ENCODE data around the gene SNRPB2. TPM values are rescaled to one million over a fixed set of nuclear protein-coding genes. Genes with fewer than 3 reads are reported as not detected.

SNRPB2 gene
- total RNA-seq, 1 donor from 2014 or later: 67.2 TPM

DNA sequence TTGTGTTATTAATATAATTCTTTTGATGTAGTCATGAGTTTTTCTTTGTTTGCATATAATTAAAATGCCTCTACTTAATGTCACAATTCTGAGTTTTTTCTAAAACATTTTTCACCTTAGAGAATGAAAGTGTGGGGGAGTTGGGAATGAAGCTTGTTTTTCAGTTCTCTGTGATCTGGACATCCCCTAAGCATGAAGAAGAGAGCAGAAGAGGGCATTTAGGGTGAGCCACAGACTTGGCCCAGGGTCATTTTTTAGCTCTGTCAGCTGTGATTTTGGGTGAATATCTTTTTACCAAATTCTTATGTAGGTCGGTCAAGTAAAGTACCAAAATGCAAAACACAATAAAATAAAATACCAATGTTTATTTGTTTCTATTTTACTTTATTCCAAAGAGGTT is 22.3 kb downstream of the SNRPB2 start:
- DNase-seq (ENCODE audit: low spot score, unreplicated experiment): no peak
- Mint-ChIP-seq H3K27me3 (peaks cover 3% of the 10 kb centered on the region), H3K27ac (no peak overlapping the region), H3K36me3 (ENCODE audit: insufficient read depth) (no peaks in the 10 kb centered on the region), H3K9me3 (ENCODE audit: low read depth) (peaks cover 9% of the 10 kb centered on the region), H3K4me1 (ENCODE audit: low read depth) (no peaks in the 10 kb centered on the region), H3K4me3 (ENCODE audit: low read depth) (no peak overlapping the region)
- TF ChIP-seq, protein P1, sequence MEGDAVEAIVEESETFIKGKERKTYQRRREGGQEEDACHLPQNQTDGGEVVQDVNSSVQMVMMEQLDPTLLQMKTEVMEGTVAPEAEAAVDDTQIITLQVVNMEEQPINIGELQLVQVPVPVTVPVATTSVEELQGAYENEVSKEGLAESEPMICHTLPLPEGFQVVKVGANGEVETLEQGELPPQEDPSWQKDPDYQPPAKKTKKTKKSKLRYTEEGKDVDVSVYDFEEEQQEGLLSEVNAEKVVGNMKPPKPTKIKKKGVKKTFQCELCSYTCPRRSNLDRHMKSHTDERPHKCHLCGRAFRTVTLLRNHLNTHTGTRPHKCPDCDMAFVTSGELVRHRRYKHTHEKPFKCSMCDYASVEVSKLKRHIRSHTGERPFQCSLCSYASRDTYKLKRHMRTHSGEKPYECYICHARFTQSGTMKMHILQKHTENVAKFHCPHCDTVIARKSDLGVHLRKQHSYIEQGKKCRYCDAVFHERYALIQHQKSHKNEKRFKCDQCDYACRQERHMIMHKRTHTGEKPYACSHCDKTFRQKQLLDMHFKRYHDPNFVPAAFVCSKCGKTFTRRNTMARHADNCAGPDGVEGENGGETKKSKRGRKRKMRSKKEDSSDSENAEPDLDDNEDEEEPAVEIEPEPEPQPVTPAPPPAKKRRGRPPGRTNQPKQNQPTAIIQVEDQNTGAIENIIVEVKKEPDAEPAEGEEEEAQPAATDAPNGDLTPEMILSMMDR (IDR thresholded peaks at IDR 0.05; ENCODE audit: unreplicated experiment): no peak

DNA sequence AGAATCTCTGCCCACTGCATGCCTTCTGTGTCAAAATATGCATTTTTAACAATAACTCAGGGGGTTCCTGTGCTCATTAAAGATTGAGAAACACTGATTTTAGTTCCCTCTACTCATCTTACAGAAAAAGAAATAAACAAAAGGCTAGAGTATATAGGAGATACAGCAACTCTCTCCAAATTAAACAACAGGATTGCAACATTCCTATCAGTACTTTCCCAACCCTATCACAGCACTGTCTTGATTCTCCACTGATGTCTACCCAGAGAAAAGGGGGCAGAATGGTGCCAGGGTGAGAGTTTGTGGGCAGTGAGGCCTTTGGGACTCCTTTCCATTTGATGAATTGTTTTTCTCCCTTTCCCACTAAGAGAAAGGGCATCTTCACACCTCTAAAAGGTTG is 23.1 kb downstream of the SNRPB2 start:
- TF ChIP-seq, protein P1 (IDR thresholded peaks at IDR 0.05; ENCODE audit: unreplicated experiment): no peak
- no peak for DNase-seq (ENCODE audit: low spot score, unreplicated experiment)
- no peaks in the 10 kb centered on the region for H3K4me1 Mint-ChIP-seq (ENCODE audit: low read depth)
- no peak overlapping the region for H3K4me3 Mint-ChIP-seq (ENCODE audit: low read depth)
- H3K36me3 Mint-ChIP-seq (ENCODE audit: insufficient read depth): no peaks in the 10 kb centered on the region
- no peak overlapping the region for H3K27ac Mint-ChIP-seq
- H3K9me3 Mint-ChIP-seq (ENCODE audit: low read depth): peaks cover 9% of the 10 kb centered on the region
- peaks cover 3% of the 10 kb centered on the region for H3K27me3 Mint-ChIP-seq

DNA sequence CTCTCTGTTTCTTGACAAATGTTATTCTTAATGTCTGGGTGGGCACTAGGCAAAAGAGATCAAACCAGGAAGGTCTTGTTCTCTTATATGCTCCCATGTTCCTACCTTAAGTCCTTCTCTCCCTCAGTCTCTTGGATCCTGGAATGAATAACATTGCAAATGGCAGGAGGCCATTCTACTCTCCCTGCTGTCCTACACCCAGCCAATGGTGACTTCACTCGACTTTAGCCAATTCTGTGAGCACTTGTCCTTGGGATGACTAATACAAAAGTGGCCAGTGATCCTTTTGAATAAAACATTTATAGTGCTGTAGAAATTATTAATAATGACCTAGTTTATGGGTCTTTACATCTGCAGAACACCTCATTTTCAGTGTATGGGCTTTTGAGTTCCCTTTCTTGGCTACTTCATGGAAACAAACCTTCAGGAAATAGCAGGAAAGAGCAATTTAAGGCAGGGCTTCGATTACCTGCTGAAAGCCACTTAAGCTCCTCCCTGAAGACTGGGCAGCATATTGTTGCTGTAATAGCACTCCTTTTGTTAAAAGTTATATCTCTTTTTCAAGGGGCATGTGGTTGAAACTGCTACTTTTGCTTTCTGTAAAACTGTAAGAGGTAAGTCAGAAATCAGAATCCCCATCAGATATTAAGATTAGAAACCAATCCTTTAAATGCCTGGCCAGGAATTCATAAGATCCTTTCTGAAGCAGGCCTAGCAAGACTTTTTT is 28.8 kb downstream of the SNRPB2 start:
- DNase-seq (ENCODE audit: low spot score, unreplicated experiment): no peak
- peaks cover 9% of the 10 kb centered on the region for H3K9me3 Mint-ChIP-seq (ENCODE audit: low read depth)
- no peaks in the 10 kb centered on the region for H3K36me3 Mint-ChIP-seq (ENCODE audit: insufficient read depth)
- TF ChIP-seq, protein P1 (IDR thresholded peaks at IDR 0.05; ENCODE audit: unreplicated experiment): no peak
- H3K27me3 Mint-ChIP-seq: peaks cover 3% of the 10 kb centered on the region
- H3K4me3 Mint-ChIP-seq (ENCODE audit: low read depth): no peak overlapping the region
- H3K27ac Mint-ChIP-seq: no peak overlapping the region
- H3K4me1 Mint-ChIP-seq (ENCODE audit: low read depth): peaks cover 15% of the 10 kb centered on the region

DNA sequence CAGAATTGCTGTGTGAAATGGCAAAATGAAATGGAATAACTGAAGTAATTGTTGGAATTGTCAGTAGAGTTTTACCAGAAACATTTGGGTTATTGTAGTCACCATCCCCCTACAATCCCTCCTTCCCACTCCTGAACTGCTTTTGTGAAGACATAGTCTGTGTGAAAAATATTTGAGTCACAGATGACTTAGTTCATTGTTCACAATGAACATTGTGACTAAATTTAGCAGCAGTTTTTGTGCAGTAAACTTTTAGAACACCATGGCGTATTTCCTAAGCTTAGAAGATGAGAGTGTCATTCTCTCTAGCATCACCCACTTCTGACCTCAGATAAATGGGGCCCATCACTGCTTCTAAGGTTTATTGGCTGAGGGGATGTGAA is 29.3 kb downstream of the SNRPB2 start:
- TF ChIP-seq, protein P1 (IDR thresholded peaks at IDR 0.05; ENCODE audit: unreplicated experiment): no peak
- Mint-ChIP-seq H3K9me3 (ENCODE audit: low read depth) (peaks cover 9% of the 10 kb centered on the region), H3K27ac (no peak overlapping the region), H3K4me3 (ENCODE audit: low read depth) (no peak overlapping the region), H3K27me3 (peaks cover 3% of the 10 kb centered on the region), H3K36me3 (ENCODE audit: insufficient read depth) (no peaks in the 10 kb centered on the region), H3K4me1 (ENCODE audit: low read depth) (peaks cover 15% of the 10 kb centered on the region)
- DNase-seq (ENCODE audit: low spot score, unreplicated experiment): no peak

DNA sequence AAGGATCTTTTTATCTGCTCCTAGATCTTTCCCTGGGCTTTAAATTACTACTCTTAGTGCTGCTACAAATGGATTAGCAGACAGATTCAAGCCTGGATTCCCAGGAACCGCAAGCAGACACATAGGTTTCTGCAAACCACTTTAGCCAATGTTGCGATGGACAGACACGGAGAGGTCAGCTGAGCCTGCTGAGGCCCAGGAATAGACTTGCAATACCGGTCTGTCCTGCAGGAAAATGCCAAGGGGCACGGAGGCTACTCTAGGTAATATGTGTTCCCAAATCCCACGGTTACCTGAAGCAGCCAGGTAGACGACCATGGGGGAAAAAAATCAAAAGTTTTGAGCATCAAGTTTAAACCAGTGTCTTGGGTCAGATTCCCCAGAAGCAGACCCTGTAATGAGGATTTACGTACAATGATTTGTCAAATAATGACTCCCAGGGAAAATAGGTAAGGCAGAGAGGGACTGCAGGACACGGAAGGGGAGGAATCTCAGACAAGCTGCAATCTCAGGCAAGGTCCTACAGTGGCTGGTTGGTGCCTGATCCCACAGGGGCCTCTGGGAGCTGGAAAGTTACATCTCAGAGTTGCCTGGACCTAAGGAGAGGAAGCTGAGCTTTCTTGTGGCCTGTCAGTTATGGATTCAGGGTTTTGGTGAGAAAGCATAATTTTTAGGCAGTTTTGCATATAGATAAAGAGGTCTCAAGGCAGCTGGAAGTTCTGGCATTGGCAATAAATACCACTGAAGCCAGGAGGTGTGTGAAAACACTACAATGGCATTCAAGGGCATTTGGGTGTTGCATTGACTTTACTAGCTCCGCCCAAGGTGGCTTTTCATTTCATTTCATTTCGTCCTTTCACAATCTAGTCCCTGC is 30.8 kb downstream of the SNRPB2 start:
- no peak for DNase-seq (ENCODE audit: low spot score, unreplicated experiment)
- Mint-ChIP-seq H3K9me3 (ENCODE audit: low read depth) (peaks cover 12% of the 10 kb centered on the region), H3K27ac (no peak overlapping the region), H3K4me3 (ENCODE audit: low read depth) (no peak overlapping the region), H3K4me1 (ENCODE audit: low read depth) (peaks cover 22% of the 10 kb centered on the region), H3K27me3 (peaks cover 3% of the 10 kb centered on the region), H3K36me3 (ENCODE audit: insufficient read depth) (no peaks in the 10 kb centered on the region)
- TF ChIP-seq, protein P1 (IDR thresholded peaks at IDR 0.05; ENCODE audit: unreplicated experiment): no peak

Measured in progenitor cell of endocrine pancreas (in vitro differentiated cells).